Measurements from ENCODE around the gene CCDC33.

CCDC33 gene

DNA sequence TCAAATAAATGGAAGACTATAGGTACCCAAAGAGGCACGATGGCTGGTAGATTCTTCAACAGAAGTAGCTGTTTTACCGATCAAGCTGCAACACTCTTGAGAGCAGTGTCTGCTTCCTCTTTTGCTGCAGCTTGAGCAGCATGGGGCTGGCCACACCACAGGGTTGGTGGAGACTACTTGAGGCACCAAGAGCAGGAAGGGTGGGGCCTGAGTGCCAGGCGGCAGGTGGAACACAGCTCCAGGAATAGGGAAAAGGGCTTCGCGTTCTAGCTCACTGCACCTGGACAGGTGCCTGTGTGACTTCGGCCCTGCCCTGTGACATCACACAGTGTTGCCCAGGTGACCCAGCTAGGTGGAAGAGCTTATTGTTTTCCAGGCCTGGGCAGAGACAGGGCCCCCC lies at the start of gene CCDC33:
Gene CCDC33 (plus strand): TSS at position 365 of the 400 bp plus-strand sequence. CDS start 394 bp downstream, outside the sequence.
- no peak for DNase-seq (ENCODE audit: low read depth in 2 of 2, low spot score in 1 of 2)

DNA sequence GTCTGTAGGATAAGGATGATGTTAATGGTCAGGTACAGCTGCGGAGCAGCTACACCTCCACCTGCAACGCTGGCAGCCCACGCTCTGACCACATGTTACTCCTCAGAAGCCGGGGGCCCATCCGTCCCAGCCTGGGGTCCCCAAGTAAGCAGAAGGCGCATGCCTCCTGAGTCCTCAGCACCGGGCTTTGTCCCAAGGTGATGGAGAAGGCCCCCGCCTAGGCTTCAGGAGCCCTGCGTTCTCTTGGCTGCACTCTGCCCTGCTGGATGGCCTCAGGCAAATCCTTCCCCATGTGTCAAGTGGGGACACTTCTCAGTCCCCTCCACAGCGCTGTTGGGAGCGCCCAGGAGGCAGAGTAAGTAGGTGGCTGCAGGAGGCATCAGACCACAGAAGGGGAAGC lies 47.9 kb upstream of the CCDC33 start:
- no peak for DNase-seq (ENCODE audit: low read depth in 2 of 2, low spot score in 1 of 2)

DNA sequence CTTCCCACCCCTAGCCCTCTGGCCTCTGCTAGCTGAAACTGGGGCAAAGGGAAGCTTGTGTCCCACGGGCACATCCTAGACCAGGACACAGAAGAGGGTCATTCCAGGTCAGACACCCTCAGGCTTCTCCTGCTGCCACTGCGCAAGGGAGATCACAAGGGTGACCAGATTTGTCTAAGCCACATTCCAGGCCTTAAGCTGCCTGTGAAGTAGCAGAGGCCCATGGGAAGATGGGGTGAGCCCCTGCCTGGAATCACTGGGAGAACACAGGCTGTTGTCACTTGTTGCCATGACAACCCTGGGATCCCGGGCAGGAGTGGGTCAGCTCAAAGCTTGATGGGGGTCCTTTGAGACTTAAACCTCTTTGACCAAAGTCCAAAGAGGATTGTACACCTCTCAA lies 44.3 kb upstream of the CCDC33 start:
- DNase-seq (ENCODE audit: low read depth in 2 of 2, low spot score in 1 of 2), result no peak

DNA sequence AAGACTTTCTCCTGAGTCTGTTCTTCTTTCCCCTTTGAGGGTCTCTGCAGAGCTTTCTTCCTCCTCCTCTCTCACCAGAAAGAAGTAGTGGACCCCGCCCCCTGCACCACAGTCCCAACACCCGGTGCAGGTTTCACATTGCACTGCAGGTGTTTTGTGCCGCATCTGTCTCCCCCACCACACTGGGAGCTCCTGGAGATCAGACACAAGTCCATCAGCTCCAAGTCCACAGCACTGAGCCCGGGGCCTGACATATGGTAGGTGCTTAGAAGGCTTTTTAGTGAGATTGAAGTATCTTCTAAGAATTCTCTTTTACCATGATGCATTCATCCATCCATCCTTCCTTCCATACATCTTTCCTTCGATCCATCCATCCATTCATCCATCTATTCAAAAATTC lies 43.4 kb upstream of the CCDC33 start:
- no peak for DNase-seq (ENCODE audit: low read depth in 2 of 2, low spot score in 1 of 2)

DNA sequence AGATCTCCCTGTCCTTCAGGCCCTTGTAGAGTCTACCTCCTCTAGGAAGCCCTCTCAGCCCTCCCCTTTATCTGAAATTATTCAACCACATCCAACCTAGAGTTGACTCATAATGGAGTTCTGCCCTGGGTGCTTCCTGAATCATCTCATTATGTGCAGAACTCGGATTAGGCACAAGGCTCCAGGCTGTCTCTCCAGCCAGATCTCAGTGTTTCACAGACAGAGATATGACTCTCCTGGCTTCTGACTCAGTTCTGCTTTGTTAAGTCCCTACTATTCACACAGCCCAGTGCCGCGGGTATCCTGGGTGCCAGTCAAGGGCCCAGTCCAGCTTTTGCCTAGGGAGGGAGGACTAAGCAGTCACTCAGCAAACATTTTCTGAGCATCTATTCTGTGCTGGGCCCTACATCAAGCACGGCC lies 42.8 kb upstream of the CCDC33 start:
- no peak for DNase-seq (ENCODE audit: low read depth in 2 of 2, low spot score in 1 of 2)

DNA sequence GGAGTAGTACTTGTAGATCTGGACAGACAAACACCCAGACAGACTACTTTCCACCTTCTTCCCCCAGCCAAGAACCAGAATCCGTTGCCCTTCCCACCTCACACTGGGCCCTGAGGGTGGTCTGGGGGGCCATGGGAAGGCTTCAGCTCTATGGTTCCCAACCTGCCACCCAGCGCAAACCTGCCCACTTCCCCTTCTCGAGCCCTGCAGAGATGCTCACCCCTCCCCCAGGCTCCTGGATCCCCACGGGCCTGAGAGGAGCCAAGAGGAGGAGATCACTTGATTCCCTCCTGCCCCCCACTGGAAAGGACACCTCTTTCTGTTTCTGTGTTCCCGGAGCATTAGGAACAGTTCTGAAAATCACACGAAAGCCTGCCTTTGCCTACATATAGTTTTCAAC lies 42.2 kb upstream of the CCDC33 start:
- DNase-seq (ENCODE audit: low read depth in 2 of 2, low spot score in 1 of 2), result no peak

DNA sequence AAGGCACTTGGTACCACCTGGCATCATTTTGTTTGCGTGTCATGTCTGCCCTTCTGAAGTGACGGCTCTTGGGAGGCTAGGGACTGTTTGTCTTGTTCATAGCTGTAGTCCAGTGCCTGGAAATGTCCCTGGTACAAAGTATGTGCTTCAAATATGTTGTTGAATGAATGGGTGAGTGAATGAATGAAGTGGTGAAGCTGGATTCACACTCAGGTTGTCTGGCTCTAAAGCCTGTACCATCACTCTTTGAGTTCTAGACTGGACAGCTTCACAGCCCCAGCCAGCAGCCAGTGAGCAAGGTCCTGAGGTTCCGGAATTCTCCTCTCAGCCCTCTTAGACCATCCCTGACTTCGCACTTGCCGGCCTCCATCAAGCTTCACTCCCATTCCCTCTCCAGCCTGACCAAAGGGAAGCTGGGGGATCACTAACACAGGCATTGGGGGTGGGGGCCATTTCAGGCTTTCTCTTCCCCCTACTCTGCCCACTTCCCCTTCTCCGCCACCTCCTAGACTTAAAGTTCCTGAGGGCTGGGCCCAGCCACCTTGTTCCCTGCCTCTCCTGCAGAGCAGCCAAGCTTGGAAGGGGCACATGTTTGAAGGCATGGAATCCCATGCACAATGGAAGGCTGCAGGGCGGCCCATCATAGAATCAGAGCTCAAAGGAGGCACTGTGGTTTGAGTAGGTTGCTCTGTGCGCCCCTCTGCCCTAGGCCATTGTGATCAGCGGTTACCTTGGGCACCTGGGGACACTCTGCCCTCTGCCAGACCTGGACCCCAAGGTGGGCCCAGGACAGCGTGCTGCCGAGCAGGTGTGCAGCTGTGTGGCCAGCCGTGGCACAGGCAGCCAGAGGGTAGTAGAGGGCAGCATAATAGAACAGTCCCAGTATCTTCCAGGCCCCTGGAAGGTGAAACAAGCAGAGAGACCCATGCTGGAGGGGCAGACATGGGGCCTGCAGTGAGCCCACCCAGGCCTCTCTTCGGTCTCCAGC lies 41.3 kb upstream of the CCDC33 start:
- no peak for DNase-seq (ENCODE audit: low read depth in 2 of 2, low spot score in 1 of 2)

DNA sequence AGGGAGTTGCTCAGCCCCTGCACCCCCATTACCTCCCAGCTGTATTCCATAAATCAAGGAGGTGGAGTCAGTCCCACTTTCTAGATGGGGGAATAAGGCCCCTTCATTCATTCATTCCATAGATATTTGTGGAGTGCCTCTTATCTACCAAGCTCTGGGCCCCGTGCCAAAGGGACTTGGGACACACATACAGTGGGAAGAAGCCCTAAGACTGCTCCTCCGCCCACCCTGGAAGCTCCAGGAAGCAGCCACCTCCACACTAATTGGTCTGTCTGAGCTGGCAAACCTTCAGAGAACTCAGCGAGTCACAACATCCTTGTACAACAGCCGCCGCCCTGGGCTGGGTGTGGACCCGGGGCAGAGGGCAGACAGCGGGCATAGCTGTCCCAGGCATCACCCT lies 40.0 kb upstream of the CCDC33 start:
- DNase-seq (ENCODE audit: low read depth in 2 of 2, low spot score in 1 of 2), result no peak

DNA sequence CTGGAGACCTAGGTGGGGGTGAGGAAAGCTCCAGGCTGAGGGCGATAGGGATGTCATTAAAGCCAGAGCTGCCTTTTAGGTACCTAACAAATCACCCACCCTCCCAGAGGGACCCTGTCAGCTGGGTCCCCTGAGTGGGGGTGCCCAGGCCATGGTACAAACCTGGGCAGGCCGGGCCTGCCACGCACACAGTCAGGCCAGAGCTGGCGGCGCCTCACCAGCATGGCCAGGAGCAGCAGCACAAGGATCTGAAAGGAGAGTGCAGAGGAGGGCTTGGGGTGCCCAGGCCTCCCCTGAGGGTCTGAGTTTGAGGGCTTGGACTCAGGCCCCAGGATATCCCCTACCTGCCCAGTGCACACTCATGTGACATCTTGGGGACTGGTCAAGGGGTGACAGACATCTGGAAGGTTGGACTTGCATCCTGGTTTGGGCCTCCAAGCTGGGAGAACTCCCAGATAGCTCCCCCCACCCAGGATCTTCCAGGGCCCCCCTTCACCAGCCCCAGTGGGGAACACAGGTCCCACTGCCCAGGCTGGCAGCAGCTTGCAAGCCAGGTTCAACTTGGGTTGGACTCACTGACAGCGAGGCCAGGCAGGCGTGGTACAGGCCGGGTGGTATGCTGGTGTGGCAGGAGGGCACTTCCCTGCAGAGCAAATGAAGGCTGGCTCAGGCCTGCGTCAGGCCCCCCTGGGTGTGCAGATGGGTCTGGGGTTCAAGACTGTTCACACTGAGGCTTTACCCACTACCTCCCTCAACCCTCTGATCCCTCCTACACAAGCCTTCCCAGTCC lies 38.8 kb upstream of the CCDC33 start:
- DNase-seq (ENCODE audit: low read depth in 2 of 2, low spot score in 1 of 2), result no peak

DNA sequence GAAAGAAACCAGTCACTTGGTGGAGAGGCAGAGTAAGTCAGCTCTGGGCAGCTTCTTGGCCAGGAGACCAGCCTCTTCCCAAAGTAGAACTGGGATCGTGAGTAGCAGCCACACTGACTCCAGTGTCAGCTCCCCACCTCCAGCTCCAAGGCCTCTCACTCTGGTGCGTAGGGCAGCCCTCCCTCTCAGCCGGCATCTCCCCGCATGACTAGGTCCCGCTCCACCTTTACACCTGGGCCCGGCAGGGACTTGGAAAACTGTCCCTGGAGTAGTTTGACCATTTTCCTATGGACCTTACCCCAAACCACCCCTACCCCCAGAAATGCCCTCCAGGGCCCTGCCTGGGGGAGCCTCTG lies 36.9 kb upstream of the CCDC33 start:
- DNase-seq (ENCODE audit: low read depth in 2 of 2, low spot score in 1 of 2), result no peak

DNA sequence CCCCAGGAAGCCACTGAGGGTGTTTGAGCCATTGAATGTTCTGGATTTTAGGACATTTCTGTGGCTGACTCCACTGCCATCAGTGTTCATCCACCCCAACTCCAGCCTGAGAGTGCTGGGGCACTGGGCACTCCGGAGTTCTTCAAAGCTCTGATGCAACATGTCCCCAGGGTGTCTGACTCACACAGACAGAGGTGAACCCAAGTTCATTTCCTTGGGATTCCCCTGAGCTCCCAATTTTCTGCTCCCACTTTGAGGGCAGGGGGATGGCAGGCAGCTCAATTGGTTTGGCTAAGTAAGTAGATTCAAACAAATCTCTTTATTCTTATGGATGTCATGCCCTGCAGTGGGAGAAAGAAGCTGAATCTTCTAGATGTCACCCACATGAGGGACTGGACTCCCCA lies 35.7 kb upstream of the CCDC33 start:
- DNase-seq (ENCODE audit: low read depth in 2 of 2, low spot score in 1 of 2), result no peak

DNA sequence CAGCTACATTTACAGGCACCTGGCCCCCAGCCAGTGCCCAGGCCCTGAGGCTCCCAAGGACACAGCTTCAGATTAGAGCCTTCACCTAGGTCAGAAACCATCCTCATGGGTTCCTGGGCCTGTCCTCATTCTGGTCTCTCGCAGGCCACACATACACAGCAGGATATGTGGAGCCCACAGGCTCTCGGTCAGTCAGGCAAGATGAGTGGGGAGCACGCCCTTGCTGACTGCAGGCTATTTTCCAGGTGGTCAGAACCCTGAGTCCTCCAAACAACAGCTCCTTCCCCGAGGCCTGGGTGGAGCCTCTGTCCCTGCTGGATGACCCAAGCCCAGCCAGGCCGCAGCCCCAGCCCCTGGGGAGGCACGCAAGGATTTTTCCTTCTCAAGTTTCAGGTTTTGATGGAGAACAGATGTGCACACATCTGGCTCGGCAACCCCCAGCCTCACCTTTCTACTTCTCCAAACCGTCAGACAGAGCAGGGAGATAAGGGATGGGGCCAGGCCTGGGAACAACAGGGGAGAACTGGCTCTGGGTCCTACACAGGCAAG lies 35.2 kb upstream of the CCDC33 start:
- DNase-seq (ENCODE audit: low read depth in 2 of 2, low spot score in 1 of 2), result no peak

DNA sequence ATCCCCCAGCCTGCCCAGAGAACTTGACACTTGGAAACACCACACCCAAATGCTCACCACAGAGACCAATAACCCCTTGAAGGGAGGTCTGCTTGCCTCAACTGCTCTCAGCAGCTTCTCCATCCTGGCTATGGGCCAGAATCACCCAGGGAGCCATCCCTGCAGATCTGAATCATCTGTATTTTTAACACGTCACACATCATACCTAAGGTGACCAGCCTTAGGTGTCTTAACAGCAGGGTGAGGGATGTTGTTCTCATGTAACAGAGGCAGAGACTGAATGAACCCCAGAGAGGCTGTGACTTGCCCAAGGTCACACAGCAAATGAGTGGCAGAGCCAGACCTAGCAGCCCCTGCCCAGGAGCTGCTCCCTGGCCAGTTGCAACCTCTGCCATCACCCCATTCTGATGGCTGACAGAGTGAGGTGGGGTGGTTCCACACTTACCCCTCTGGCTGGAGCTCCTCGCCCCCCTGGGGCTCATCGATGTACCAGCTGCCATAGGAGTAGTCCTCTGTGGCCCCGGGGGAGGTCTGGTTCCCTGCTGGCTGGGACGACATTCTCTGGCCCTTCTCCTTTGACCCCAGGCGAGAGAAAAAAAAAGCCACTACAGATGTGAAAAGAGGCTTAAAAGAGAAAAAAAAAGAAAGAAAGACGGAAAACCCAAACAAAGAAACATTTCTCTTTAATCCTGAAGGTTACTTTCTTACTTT lies 34.3 kb upstream of the CCDC33 start:
- DNase-seq (ENCODE audit: low read depth in 2 of 2, low spot score in 1 of 2), result no peak

DNA sequence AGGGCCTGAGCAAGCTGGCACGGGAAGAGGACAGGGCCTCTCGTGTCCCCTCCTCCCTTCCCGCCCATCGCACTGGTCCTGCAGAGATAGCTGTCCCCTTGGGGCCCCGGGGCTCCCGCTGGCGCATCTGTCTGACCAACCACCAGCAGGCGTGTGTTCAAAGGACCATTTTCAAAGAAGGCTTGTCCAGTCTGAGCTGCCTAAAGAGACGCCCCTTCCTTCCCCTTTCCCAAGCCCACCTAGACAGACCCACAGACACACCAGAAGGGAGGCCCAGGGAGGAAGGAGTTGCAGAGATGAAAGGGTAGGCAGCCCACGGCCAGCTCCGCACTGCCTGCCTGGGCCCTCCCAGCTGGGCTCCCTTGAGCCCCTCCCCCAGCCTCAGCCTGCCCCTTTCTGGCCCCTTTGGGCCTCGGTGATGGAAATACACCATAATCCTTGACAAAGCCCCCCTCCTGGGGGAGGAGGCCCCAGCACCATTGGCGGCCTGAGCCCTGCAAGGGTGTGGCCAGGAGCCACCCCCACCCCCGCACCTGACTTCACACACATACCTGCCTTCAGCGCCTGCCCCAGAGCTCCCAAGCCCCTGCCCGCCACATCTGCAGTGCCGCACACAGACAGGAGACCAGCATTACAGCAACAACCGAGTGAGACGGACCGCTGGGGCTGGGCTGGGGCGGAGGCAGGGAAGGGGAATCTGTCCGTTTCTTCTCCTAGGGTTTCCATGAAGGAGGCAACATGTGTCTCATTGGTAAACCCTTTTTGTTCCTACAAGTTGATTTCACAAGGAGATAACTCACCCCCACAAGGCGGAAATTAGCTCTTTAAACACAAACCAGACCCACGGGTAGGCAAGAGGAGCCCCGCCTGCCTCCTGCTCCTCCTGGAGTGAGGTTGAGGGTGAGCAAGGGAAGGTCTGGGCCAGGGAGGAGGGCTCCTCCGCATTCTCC lies 33.4 kb upstream of the CCDC33 start, which contains the start of gene STRA6:
Gene STRA6 (minus strand): TSS at position 336 of the 950 bp plus-strand sequence. CDS start 520 bp downstream, outside the sequence.
- no peak for DNase-seq (ENCODE audit: low read depth in 2 of 2, low spot score in 1 of 2)

DNA sequence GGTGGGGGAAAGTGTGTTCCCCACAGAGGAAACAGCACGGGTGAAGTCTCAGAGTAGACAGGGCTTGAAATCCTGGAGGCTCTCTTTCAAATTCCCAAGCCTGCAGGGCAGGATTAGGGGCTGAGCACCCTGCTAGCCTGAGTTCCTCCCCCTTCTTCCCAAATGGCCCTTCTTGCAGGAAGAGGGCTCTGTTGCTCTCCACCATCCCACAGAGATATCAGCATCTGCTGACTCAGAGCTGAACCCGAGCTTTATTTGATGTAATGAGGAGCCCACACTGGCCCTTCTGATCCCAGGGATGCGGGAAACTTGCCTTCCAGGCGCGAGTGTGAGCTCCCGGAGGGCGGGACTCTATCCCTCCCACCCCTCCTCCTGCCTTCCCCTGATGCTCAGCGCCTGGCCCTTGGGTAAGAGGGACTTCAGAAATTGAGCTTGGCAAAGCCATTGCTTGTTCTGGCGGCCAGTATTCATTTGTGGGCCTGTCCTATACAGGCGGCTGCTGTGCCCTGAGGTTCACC lies 32.2 kb upstream of the CCDC33 start:
- DNase-seq (ENCODE audit: low read depth in 2 of 2, low spot score in 1 of 2), result no peak

DNA sequence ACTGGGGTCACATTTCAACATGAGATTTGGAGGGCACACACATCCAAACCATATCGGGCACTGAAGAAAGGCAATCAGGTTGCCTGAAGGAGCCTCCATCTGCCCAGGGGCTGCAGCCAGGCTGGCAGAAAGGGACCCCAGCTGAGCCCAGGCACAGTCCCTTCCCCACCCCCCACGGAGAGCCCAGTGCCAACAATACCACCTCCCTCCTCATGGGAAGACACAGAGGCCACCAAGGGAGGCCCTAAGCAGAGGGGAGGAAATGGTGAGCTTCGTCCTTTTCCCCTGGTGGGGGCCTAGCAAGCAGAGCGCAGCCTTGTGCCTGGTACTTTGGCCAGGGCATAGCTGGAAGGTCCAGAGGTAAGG lies 30.6 kb upstream of the CCDC33 start:
- DNase-seq (ENCODE audit: low read depth in 2 of 2, low spot score in 1 of 2), result no peak

DNA sequence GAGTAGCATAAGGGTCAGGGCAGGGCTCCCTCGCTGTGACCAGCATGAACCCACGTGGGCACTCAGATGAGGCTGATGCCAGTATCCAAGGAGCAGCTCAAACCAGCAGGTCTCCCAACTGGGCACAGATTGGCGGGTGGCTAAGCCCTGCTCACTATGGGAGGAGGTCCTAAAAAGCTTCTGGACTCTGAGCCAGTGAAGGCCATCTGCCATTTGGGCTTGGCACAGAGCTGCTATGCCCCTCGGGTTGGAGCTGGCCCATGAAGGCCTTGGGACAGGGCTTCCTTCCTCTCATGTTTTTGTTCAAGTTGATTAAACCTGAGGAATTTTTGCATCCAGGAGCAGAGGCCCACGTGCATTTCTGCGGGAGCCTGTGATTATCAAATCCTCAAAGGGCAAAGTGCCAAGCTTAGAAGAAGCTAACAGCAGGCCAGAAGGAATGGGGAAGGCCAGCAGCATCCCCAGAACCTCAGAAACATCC lies 29.3 kb upstream of the CCDC33 start:
- no peak for DNase-seq (ENCODE audit: low read depth in 2 of 2, low spot score in 1 of 2)

DNA sequence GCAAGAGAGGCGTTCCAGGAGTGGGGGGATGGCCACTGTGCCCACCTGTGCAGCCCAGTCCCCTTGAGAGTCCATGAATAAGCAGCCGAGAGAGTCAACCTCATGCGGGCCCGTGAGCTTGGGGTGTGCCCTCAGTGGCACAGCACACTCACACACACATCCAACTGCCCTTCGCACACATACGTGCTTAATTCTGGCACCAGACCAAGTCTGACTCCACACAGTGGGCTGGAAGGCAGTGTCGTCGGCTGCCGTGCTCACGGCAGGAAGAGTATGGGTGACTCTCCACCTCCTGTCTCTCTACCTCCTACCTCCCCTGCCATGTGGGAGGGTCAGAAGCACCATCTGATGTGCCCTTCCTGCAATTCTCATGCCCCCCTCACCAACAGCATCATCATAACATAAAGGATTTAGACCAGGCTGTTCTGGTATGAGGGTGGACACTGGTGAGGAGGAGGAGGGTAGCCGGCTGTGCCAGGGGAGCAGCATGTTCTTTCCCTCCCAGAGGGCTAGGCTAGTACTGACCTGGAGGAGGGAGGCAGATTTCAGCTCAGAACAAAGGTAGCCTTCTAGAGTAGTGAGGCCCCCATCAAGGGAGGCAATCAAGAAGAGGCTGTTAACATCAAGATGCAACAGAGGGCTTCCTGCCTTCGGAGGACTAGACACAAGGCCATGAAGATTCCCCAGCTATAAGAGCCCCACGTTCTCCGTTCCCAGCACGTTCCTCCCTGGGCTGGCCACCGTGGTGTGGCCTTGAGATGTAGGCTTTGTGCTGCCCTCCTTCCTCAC lies 28.3 kb upstream of the CCDC33 start:
- no peak for DNase-seq (ENCODE audit: low read depth in 2 of 2, low spot score in 1 of 2)

DNA sequence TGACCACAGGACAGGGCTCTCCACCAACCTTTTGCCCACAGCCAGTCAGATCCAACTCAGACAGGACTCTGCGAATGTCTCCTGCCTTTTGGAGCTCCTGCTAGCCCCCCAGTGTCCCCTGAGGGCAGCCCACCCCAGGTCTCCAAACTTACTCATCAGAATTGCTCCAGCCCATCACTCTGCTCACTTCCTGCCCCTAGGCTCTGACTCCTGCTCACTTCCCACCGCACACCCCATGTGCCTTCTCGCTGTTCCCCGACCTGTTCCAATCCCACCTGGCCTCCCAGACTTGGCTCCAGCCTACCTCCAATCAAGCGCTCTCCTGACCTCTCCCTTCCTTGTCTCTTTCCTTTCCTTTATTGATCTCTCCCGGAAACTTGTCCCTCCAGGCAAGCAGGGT lies 27.6 kb upstream of the CCDC33 start:
- DNase-seq (ENCODE audit: low read depth in 2 of 2, low spot score in 1 of 2), result no peak

Data from stimulated activated CD8-positive, alpha-beta memory T cell treated with anti-CD3 and anti-CD28 coated beads, Interleukin-4, amount 100 ng/mL, for 4 hours (primary cell).